Ovary (tissue), 3 donors: ENCODE data around the gene LDLRAD4.

ENCODE experiments used
- EP300 ChIP-seq: sonication (generic); formaldehyde crosslinking; IDR thresholded peaks from one replicate; pipeline ENCODE4 v1.6.1; 2017; ENCODE audit warnings: antibody characterized with exemption
- POLR2A ChIP-seq: fragments of 450-650 bp; IDR thresholded peaks from one replicate; pipeline ENCODE4 v1.6.1; 2017; ENCODE audit warnings: antibody characterized with exemption, mild to moderate bottlenecking, moderate library complexity
- TF ChIP-seq, protein P1 (sequence below), 3 donors: fragments of 450-650 bp in 2 of 3; fragments of 200-600 bp in 1 of 3; IDR thresholded peaks; one replicate each; pipeline versions ENCODE4 v1.5.1 to v1.8.0; 2016 to 2022; ENCODE audit warnings: antibody characterized with exemption in 3 of 3, mild to moderate bottlenecking in 1 of 3
- donor health status: DM: no; HTN: no; CAD: no.

DNA sequence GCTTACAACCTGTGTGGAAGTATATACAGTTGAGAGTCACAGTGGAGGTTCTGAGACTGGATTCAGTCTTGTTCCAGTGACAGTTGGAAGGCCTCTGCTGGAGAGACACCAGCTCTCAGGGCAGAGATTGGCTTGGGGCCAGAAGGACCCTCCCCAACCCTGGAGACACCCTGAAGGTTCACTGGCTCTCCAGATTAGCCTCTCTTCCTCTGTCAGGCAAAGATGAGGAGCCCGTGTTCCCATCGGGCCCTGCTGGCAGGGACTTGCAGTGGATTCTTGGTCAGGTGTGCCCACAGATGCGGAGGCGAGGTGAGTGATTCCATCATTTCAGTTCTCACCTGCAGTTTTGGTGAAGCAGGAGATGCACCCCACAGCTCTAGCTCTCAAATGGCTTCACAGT lies 429.2 kb downstream of the LDLRAD4 start:
- TF ChIP-seq, protein P1, sequence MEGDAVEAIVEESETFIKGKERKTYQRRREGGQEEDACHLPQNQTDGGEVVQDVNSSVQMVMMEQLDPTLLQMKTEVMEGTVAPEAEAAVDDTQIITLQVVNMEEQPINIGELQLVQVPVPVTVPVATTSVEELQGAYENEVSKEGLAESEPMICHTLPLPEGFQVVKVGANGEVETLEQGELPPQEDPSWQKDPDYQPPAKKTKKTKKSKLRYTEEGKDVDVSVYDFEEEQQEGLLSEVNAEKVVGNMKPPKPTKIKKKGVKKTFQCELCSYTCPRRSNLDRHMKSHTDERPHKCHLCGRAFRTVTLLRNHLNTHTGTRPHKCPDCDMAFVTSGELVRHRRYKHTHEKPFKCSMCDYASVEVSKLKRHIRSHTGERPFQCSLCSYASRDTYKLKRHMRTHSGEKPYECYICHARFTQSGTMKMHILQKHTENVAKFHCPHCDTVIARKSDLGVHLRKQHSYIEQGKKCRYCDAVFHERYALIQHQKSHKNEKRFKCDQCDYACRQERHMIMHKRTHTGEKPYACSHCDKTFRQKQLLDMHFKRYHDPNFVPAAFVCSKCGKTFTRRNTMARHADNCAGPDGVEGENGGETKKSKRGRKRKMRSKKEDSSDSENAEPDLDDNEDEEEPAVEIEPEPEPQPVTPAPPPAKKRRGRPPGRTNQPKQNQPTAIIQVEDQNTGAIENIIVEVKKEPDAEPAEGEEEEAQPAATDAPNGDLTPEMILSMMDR (IDR thresholded peaks at IDR 0.05): no peak
- TF ChIP-seq POLR2A: no peak
- no peak for TF ChIP-seq EP300
